Measurements from ENCODE around the gene C1orf105. TPM values are rescaled to one million over a fixed set of nuclear protein-coding genes. Genes with fewer than 3 reads are reported as not detected.
A peak's percentile ranks its signal among the peaks of the same experiment; 100 is the strongest.

C1orf105 gene
- total RNA-seq, 1 donor from 2014 or later = 144 TPM

- no peak for DNase-seq (ENCODE audit: low read depth)
Observed at GRCh38 chr1:172395576-172395975, 24.9 kb upstream of the C1orf105 start.

GRCh38 chr1:172397221-172397620 is 23.3 kb upstream of the C1orf105 start:
- DNase-seq (ENCODE audit: low read depth) = no peak

GRCh38 chr1:172397633-172398032 is 22.9 kb upstream of the C1orf105 start:
- no peak for DNase-seq (ENCODE audit: low read depth)

- DNase-seq (ENCODE audit: low read depth) = no peak
Observed at GRCh38 chr1:172398193-172398592, 22.3 kb upstream of the C1orf105 start.

- DNase-seq (ENCODE audit: low read depth) = peak; percentile 87
Observed at GRCh38 chr1:172398970-172399755, 21.3 kb upstream of the C1orf105 start.

GRCh38 chr1:172399756-172400721 is 20.4 kb upstream of the C1orf105 start:
- DNase-seq (ENCODE audit: low read depth) = no peak

- no peak for DNase-seq (ENCODE audit: low read depth)
Observed at GRCh38 chr1:172400722-172401105, 19.8 kb upstream of the C1orf105 start.

- DNase-seq (ENCODE audit: low read depth) = no peak
Observed at GRCh38 chr1:172401477-172401876, 19.0 kb upstream of the C1orf105 start.

- DNase-seq (ENCODE audit: low read depth) = no peak
Observed at GRCh38 chr1:172401892-172402291, 18.6 kb upstream of the C1orf105 start.

- DNase-seq (ENCODE audit: low read depth) = no peak
Observed at GRCh38 chr1:172402878-172403569, 17.5 kb upstream of the C1orf105 start.

GRCh38 chr1:172404121-172404520 is 16.4 kb upstream of the C1orf105 start:
- no peak for DNase-seq (ENCODE audit: low read depth)

GRCh38 chr1:172405912-172406311 is 14.6 kb upstream of the C1orf105 start:
- no peak for DNase-seq (ENCODE audit: low read depth)

- no peak for DNase-seq (ENCODE audit: low read depth)
Observed at GRCh38 chr1:172406968-172407367, 13.5 kb upstream of the C1orf105 start.

- DNase-seq (ENCODE audit: low read depth) = peak; percentile 31
Observed at GRCh38 chr1:172408958-172409357, 11.5 kb upstream of the C1orf105 start.

- no peak for DNase-seq (ENCODE audit: low read depth)
Observed at GRCh38 chr1:172410027-172410426, 10.5 kb upstream of the C1orf105 start.

GRCh38 chr1:172411791-172412338 is 8.6 kb upstream of the C1orf105 start:
- DNase-seq (ENCODE audit: low read depth) = no peak

- no peak for DNase-seq (ENCODE audit: low read depth)
Observed at GRCh38 chr1:172414331-172414730, 6.2 kb upstream of the C1orf105 start.

GRCh38 chr1:172416496-172417035 is 3.9 kb upstream of the C1orf105 start:
- DNase-seq (ENCODE audit: low read depth) = no peak

GRCh38 chr1:172417557-172417956 is 2.9 kb upstream of the C1orf105 start:
- DNase-seq (ENCODE audit: low read depth) = no peak

- DNase-seq (ENCODE audit: low read depth) = peak; percentile 27
Observed at GRCh38 chr1:172421974-172422604, 1.6 kb downstream of the C1orf105 start.
